Measurements from ENCODE around the gene LRCH1. TPM values are rescaled to one million over a fixed set of nuclear protein-coding genes. Genes with fewer than 3 reads are reported as not detected.

The LRCH1 gene
- total RNA-seq, 3 donors from 2014 or later, result 17.0 to 40.4 (median 24.6) TPM

DNA sequence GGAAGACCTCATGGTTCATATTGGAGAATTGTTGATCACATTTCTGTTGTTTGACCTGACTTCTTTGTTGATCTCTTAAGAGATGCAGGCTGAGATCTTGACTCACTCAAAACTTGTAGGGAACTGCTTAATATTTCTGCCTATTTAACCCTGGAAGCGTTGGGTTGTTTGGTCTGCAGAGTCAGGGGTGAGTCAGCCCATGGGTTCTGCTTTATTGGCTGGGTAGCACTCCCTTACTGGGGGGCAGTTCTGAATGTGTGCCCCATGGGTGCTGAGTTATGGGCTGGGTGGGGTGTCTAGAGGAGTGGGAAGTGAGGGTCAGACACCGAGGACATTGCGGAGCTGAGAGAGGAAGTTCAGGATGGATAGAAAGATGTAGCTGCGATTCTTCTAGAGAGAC lies 87.9 kb downstream of the LRCH1 start:
- peaks cover 4 to 10% of the 10 kb centered on the region in 2 donors for H3K4me1 ChIP-seq
- no peaks in the 10 kb centered on the region for H3K9me3 ChIP-seq
- DNase-seq (ENCODE audit: low spot score in 2 of 2), result no peak
- TF ChIP-seq, protein P1, sequence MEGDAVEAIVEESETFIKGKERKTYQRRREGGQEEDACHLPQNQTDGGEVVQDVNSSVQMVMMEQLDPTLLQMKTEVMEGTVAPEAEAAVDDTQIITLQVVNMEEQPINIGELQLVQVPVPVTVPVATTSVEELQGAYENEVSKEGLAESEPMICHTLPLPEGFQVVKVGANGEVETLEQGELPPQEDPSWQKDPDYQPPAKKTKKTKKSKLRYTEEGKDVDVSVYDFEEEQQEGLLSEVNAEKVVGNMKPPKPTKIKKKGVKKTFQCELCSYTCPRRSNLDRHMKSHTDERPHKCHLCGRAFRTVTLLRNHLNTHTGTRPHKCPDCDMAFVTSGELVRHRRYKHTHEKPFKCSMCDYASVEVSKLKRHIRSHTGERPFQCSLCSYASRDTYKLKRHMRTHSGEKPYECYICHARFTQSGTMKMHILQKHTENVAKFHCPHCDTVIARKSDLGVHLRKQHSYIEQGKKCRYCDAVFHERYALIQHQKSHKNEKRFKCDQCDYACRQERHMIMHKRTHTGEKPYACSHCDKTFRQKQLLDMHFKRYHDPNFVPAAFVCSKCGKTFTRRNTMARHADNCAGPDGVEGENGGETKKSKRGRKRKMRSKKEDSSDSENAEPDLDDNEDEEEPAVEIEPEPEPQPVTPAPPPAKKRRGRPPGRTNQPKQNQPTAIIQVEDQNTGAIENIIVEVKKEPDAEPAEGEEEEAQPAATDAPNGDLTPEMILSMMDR (IDR thresholded peaks at IDR 0.05), result no peak
- TF ChIP-seq POLR2AphosphoS5 (IDR thresholded peaks at IDR 0.05) (no peak), POLR2A (IDR thresholded peaks at IDR 0.05) (no peak)
- no peaks in the 10 kb centered on the region for H3K36me3 ChIP-seq
- H3K27me3 ChIP-seq, result no peaks in the 10 kb centered on the region
- intact Hi-C loops (cut with DNase I; ENCODE audit: low total_unique reads), result no loop called here
- H3K27ac ChIP-seq, result peak overlapping the region; percentile 69 to 87
- peak overlapping the region in 1 of 3 donors; percentile 57 for H3K4me3 ChIP-seq

GRCh38 chr13:46641274-46642081 lies 88.5 kb downstream of the LRCH1 start:
- H3K27me3 ChIP-seq, result no peaks in the 10 kb centered on the region
- H3K36me3 ChIP-seq, result no peaks in the 10 kb centered on the region
- peak overlapping the region; percentile 69 to 87 for H3K27ac ChIP-seq
- peak overlapping the region; percentile 13 to 57 (median 40) for H3K4me3 ChIP-seq
- TF ChIP-seq POLR2A (IDR thresholded peaks at IDR 0.05) (no peak), POLR2AphosphoS5 (IDR thresholded peaks at IDR 0.05) (no peak)
- TF ChIP-seq, protein P1 (IDR thresholded peaks at IDR 0.05), result no peak
- intact Hi-C loops (cut with DNase I; ENCODE audit: low total_unique reads), result no loop called here
- no peaks in the 10 kb centered on the region for H3K9me3 ChIP-seq
- peaks cover 4 to 10% of the 10 kb centered on the region in 2 donors for H3K4me1 ChIP-seq
- DNase-seq (ENCODE audit: low spot score in 2 of 2), result no peak

GRCh38 chr13:46642254-46642653 lies 89.3 kb downstream of the LRCH1 start:
- no peak for DNase-seq (ENCODE audit: low spot score in 2 of 2)
- H3K9me3 ChIP-seq, result no peaks in the 10 kb centered on the region
- TF ChIP-seq POLR2AphosphoS5 (IDR thresholded peaks at IDR 0.05) (no peak), POLR2A (IDR thresholded peaks at IDR 0.05) (no peak)
- TF ChIP-seq, protein P1 (IDR thresholded peaks at IDR 0.05), result no peak
- peaks cover 4 to 10% of the 10 kb centered on the region in 2 donors for H3K4me1 ChIP-seq
- peak overlapping the region; percentile 69 to 87 for H3K27ac ChIP-seq
- intact Hi-C loops (cut with DNase I; ENCODE audit: low total_unique reads), result no loop called here
- H3K27me3 ChIP-seq, result no peaks in the 10 kb centered on the region
- H3K36me3 ChIP-seq, result no peaks in the 10 kb centered on the region
- no peak overlapping the region for H3K4me3 ChIP-seq

GRCh38 chr13:46643165-46643777 lies 90.3 kb downstream of the LRCH1 start:
- TF ChIP-seq POLR2A (IDR thresholded peaks at IDR 0.05), result no peak
- TF ChIP-seq POLR2AphosphoS5 (IDR thresholded peaks at IDR 0.05), result no peak
- TF ChIP-seq, protein P1 (IDR thresholded peaks at IDR 0.05), result no peak
- H3K9me3 ChIP-seq, result no peaks in the 10 kb centered on the region
- no peaks in the 10 kb centered on the region for H3K27me3 ChIP-seq
- peak overlapping the region in 1 of 2 donors; percentile 69 for H3K27ac ChIP-seq
- no peak overlapping the region for H3K4me3 ChIP-seq
- H3K4me1 ChIP-seq, result peaks cover 4 to 10% of the 10 kb centered on the region in 2 donors
- intact Hi-C loops (cut with DNase I; ENCODE audit: low total_unique reads), result no loop called here
- H3K36me3 ChIP-seq, result no peaks in the 10 kb centered on the region
- DNase-seq (ENCODE audit: low spot score in 2 of 2), result no peak

DNA sequence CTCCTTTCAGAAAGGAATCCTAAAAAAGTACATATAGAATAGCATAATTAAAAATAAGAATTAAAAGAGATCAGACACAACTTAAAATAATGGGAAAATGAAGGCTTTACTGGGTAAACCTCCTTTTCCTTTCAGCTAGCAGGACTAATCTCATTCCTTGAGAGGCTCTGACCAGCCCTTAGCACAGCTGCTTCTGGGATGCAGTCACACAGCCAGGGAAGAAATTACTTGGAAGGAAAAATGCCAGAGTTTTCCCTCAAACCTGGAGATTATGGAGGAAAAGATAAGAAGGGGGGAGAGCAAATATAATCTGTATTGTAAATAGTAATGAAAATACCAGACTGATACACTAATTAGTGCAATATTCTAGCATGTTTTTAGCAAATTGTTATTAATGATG lies 91.8 kb downstream of the LRCH1 start:
- no peaks in the 10 kb centered on the region for H3K36me3 ChIP-seq
- no peak for DNase-seq (ENCODE audit: low spot score in 2 of 2)
- H3K4me1 ChIP-seq, result peaks cover 0 to under 1% of the 10 kb centered on the region in 2 donors
- no peaks in the 10 kb centered on the region for H3K27me3 ChIP-seq
- no peak overlapping the region for H3K27ac ChIP-seq
- H3K9me3 ChIP-seq, result no peaks in the 10 kb centered on the region
- TF ChIP-seq POLR2AphosphoS5 (IDR thresholded peaks at IDR 0.05), result no peak
- no peak for TF ChIP-seq POLR2A (IDR thresholded peaks at IDR 0.05)
- TF ChIP-seq, protein P1 (IDR thresholded peaks at IDR 0.05), result no peak
- intact Hi-C loops (cut with DNase I; ENCODE audit: low total_unique reads), result loop anchor here (2.0 kb wide), 1 partner anchor 20 kb away; no protein-coding TSS in a partner anchor
- H3K4me3 ChIP-seq, result no peak overlapping the region
